Peyer's patch (tissue), 4 donors: Measurements from ENCODE around the gene C13orf46.

Experiments
- CTCF ChIP-seq, 6 experiments: fragments of 450-650 bp in 4 of 6; fragments of 200-600 bp in 2 of 6; sonication (generic) in 1 of 6; IDR thresholded peaks; one replicate each; pipeline ENCODE4 v1.5.1; 2017 to 2019; ENCODE audit warnings: antibody characterized with exemption in 6 of 6, mild to moderate bottlenecking in 3 of 6, moderate library complexity in 1 of 6
- POLR2A ChIP-seq, 2 donors: fragments of 450-650 bp; IDR thresholded peaks; one replicate each; pipeline ENCODE4 v1.5.1; 2017; ENCODE audit warnings: antibody characterized with exemption in 2 of 2, mild to moderate bottlenecking in 2 of 2, moderate library complexity in 2 of 2

DNA sequence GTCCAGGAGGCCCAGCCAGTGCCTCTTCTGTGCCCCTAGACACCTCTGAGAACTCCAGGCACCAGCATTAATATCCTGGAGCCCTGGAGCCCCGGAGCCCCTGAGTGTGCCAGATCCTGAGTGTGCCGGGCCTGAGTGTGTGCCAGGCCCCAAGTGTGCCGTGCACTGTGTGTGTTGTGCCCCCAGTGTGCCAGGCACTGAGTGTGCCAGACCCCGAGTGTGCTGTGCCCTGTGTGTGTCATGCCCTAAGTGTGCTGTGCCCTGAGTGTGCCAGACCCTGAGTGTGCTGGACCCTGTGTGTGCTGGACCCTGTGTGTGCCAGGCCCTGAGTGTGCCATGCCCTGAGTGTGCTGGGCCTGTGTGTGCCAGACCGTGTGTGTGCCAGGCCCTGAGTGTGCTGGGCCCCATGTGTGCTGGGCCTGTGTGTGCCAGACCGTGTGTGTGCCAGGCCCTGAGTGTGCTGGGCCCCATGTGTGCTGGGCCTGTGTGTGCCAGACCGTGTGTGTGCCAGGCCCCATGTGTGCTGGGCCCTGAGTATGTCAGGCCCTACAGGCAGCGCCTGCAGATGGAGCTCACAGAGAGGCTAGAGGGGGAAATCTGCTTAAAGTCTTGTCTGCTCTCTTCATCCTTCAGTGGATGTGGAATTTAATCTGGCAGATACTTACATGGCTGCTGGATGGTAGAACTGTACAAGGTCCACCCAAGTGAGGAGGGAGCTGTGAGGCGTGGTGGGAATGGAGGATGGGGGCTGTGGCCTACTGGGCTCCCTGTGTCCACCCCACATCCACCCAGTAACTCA lies 53.9 kb downstream of the C13orf46 start:
- TF ChIP-seq CTCF (IDR thresholded peaks at IDR 0.05): no peak
- TF ChIP-seq POLR2A (IDR thresholded peaks at IDR 0.05): no peak
